T follicular helper cell (primary cell): Measurements from ENCODE around the gene CBFA2T3.
A peak's percentile ranks its signal among the peaks of the same experiment; 100 is the strongest.

Experiments
- DNase-seq: peaks from one replicate; pipeline ENCODE4 v3.0.0-alpha.2; 2020; ENCODE audit warnings: low read depth

The CBFA2T3 gene

GRCh38 chr16:88961011-88961410, 16.0 kb downstream of the CBFA2T3 start:
- DNase-seq: no peak

- DNase-seq: no peak
Measured at GRCh38 chr16:88960516-88960915, 16.5 kb downstream of the CBFA2T3 start.

- DNase-seq: no peak
Measured at GRCh38 chr16:88959022-88959421, 18.0 kb downstream of the CBFA2T3 start.

- DNase-seq: no peak
Measured at GRCh38 chr16:88957887-88958577, 19.0 kb downstream of the CBFA2T3 start.

GRCh38 chr16:88957433-88957767, 19.6 kb downstream of the CBFA2T3 start:
- DNase-seq: no peak

- DNase-seq: no peak
Measured at GRCh38 chr16:88956546-88957432, 20.2 kb downstream of the CBFA2T3 start.

- DNase-seq: no peak
Measured at GRCh38 chr16:88955906-88956305, 21.1 kb downstream of the CBFA2T3 start.

GRCh38 chr16:88953003-88953690, 23.9 kb downstream of the CBFA2T3 start:
- no peak for DNase-seq

GRCh38 chr16:88951989-88952388, 25.0 kb downstream of the CBFA2T3 start:
- no peak for DNase-seq

- DNase-seq: no peak
Measured at GRCh38 chr16:88951501-88951900, 25.5 kb downstream of the CBFA2T3 start.

- no peak for DNase-seq
Measured at GRCh38 chr16:88948781-88949490, 28.1 kb downstream of the CBFA2T3 start.

- DNase-seq: no peak
Measured at GRCh38 chr16:88945473-88945872, 31.5 kb downstream of the CBFA2T3 start.

GRCh38 chr16:88943741-88944140, 33.3 kb downstream of the CBFA2T3 start:
- no peak for DNase-seq

- no peak for DNase-seq
Measured at GRCh38 chr16:88943131-88943664, 33.8 kb downstream of the CBFA2T3 start.

GRCh38 chr16:88941913-88942909, 34.8 kb downstream of the CBFA2T3 start:
- peak; percentile 35 for DNase-seq

- DNase-seq: no peak
Measured at GRCh38 chr16:88940862-88941817, 35.9 kb downstream of the CBFA2T3 start.

- no peak for DNase-seq
Measured at GRCh38 chr16:88939972-88940861, 36.8 kb downstream of the CBFA2T3 start.

- DNase-seq: no peak
Measured at GRCh38 chr16:88939245-88939971, 37.6 kb downstream of the CBFA2T3 start.
